Subcutaneous adipose tissue (tissue), 4 donors: ENCODE measurements around the gene EYA2. TPM values are rescaled to one million over a fixed set of nuclear protein-coding genes. Genes with fewer than 3 reads are reported as not detected.

ENCODE experiments used
- CTCF ChIP-seq: fragments of 450-650 bp; IDR thresholded peaks from one replicate; pipeline ENCODE4 v1.5.1; 2016; ENCODE audit warnings: low read depth, mild to moderate bottlenecking, control low read depth, antibody characterized with exemption, moderate library complexity
- total RNA-seq, 4 donors: library from RNA; depleted of rRNA; stranded (reverse); fragments of >200 nt; gene quantifications; one replicate each; pipeline ENCODE4 v1.1.0, GENCODE V29; 2016

Gene EYA2
- total RNA-seq, 4 donors from 2014 or later, result 1.3 to 4.7 (median 2.8) TPM

- TF ChIP-seq CTCF, result no peak
Observed at GRCh38 chr20:47159166-47159565, 264.5 kb downstream of the EYA2 start.

GRCh38 chr20:47160240-47160639 is 265.6 kb downstream of the EYA2 start:
- no peak for TF ChIP-seq CTCF

GRCh38 chr20:47160992-47161391 is 266.3 kb downstream of the EYA2 start:
- TF ChIP-seq CTCF, result no peak

GRCh38 chr20:47161411-47161810 is 266.8 kb downstream of the EYA2 start:
- no peak for TF ChIP-seq CTCF

GRCh38 chr20:47164140-47164539 is 269.5 kb downstream of the EYA2 start:
- TF ChIP-seq CTCF, result no peak

GRCh38 chr20:47165376-47165865 is 270.8 kb downstream of the EYA2 start:
- TF ChIP-seq CTCF, result no peak

GRCh38 chr20:47167846-47168245 is 273.2 kb downstream of the EYA2 start:
- no peak for TF ChIP-seq CTCF
